ENCODE results near the gene NACC1.
"Not testable (repeated sequence)": the region's sequence is repeated elsewhere in the genome, so short reads cannot be mapped to it uniquely, and the experiment has no call there.

Gene NACC1

GRCh38 chr19:13172346-13173138, 54.5 kb downstream of the NACC1 start:
- FAIRE-seq, result no peak

GRCh38 chr19:13173139-13173737, 55.2 kb downstream of the NACC1 start:
- no peak for FAIRE-seq

DNA sequence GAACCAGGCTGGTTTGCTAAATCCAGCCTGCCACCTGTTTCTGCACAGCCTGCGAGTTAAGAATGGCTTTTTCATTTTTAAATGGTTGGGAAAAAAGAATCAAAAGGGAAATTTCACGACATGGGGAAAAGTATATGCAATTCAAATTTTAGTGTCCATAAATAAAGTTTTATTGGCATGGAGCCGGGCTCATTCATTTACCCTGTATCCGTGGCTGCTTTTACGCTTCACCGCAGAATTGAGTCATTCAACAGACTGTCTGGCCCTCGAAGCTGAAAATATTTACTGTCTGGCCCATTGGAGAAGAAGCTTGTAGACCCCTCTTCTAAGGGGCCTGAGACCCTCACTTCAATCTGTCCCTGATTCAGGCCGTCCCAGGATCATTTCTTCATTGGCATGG, 58.3 kb downstream of the NACC1 start:
- FAIRE-seq, result no peak

DNA sequence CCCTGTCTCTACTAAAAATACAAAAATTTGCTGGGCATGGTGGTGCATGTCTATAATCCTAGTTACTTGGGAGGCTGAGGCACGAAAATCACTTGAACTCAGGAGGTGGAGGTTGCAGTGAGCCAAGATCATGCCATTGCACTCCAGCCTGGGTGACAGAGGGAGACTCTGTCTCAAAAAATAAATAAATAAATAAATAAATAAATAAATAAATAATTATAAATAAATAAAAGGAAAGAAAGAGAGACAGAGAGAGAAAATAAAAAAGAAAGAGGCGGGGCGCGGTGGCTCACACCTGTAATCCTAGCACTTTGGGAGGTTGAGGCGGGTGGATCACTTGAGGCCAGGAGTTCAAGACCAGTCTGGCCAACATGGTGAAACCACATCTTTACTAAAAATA, 59.5 kb downstream of the NACC1 start:
- FAIRE-seq, result not testable (repeated sequence)

DNA sequence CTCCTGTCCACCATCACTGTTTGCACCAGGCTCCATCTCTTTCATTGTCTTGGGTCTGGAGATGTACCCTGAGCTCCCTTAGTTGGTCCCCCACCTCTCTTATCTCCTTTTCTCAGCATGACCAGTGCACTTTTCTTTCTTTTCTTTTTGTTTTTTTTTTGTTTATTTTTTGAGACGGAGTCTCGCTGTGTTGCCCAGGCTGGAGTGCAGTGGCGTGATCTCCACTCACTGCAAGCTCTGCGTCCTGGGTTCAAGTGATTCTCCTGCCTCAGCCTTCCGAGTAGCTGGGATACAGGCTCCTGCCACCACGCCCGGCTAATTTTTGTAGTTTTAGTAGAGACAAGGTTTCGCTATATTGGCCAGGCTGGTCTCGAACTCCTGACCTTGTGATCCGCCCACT, 60.2 kb downstream of the NACC1 start:
- FAIRE-seq, result not testable (repeated sequence)

DNA sequence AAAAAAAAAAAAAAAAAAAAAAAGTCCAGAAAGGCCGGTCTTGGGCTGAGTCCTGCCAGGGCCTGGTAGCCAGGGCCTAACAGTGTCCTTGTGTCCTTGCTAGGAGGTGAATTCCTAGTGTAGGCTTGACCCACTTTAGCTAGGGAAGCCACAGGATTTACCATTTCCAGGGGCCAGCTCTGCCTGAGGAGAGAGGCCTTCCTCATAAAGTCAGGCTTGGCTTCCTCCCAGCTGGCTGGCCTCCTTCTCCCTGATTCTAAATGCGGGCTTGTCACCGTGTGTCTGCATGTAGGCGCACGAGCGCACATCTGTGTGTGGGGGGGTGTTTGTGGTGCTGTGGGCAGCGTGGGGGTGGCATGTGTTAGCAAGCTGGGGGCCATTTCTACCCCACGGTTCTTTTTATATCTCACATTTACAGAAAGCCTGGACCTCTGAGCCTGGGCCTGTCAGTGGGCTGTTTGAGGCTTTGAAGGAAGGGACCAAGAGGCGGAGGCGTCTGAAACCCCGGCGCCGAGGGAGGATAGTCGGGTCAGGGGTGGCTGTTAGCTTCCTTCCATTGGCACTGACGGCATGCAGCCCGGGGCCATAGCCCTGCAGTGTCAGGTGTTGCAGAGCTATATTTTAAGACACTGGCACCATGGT, 63.8 kb downstream of the NACC1 start:
- no peak for FAIRE-seq

GRCh38 chr19:13184926-13185325, 66.9 kb downstream of the NACC1 start:
- not testable (repeated sequence) for FAIRE-seq

DNA sequence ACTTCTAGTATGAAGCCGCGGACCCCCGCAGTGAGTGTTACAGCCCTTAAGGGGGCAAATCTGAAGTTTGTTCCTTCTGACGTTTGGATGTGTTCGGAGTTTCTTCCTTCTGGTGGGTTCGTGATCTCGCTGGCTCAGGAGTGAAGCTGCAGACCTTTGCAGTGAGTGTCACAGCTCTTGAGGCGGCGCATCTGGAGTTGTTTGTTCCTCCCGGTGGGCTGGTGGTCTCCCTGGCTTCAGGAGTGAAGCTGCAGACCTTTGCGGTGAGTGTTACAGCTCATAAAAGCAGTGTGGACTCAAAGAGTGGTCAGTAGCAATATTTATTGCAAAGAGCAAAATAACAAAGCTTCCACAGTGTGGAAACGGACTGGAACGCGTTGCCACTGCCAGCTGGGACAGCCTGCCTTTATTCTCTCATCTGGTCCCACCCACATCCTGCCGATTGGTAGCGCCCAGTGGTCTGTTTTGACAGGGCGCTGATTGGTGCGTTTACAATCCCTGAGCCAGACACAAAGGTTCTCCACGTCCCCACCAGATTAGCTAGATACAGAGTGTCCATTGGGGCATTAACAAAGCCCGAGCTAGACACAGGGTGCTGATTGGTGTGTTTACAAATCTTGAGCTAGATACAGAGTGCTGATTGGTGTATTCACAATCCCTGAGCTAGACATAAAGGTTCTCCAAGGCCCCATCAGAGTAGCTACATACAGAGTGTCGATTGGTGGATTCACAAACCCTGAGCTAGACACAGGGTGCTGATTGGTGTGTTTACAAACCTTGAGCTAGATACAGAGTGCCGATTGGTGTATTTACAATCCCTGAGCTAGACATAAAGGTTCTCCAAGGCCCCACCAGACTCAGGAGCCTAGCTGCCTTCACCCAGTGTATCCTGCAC, 67.9 kb downstream of the NACC1 start:
- not testable (repeated sequence) for FAIRE-seq

- FAIRE-seq, result not testable (repeated sequence)
Observed at GRCh38 chr19:13186688-13187087, 68.6 kb downstream of the NACC1 start.

- FAIRE-seq, result no peak
Observed at GRCh38 chr19:13187419-13187818, 69.4 kb downstream of the NACC1 start.

DNA sequence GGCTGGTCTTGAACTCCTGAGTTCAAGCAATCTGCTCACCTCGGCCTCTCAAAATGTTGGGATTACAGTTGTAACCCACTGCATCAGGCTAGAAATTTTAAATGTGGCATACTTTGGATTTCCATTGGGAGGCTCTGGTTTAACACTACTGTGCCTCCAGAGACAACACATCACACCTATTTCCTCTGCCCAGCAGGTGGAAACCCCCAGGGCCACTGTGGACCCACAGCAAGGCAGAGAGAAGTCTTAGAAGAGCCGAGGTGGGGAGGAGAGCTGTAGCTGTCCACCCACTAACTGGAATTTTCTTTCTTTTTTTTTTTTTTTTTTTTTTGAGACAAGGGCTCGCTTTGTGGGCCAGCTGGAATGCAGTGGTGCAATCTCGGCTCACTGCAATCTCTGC, 71.5 kb downstream of the NACC1 start:
- no peak for FAIRE-seq
